Heart right ventricle (tissue), 16 donors: ENCODE data around the gene PTPN5. TPM values are rescaled to one million over a fixed set of nuclear protein-coding genes. Genes with fewer than 3 reads are reported as not detected.

Experiments
- ATAC-seq, 8 donors: fragments of 200-7000 bp; cut with Tn5 transposase; one replicate each; pipeline ENCODE4 v1.9.1; 2020; ENCODE audit warnings: mild to moderate bottlenecking in 8 of 8, moderate library complexity in 8 of 8, moderate number of reproducible peaks in 1 of 8
- DNase-seq, 2 donors: peaks; one replicate each; pipeline ENCODE4 v3.0.0-alpha.2; 2020
- H3K27ac ChIP-seq, 10 donors: fragments of 200-600 bp; sonication (generic) in 2 of 10; one replicate each; pipeline versions ENCODE4 v1.5.0 to v1.8.0; 2020 to 2022; ENCODE audit warnings: mild to moderate bottlenecking in 3 of 10
- H3K27me3 ChIP-seq, 7 donors: fragments of 200-600 bp; one replicate each; pipeline ENCODE4 v1.8.0; 2021 to 2022; ENCODE audit warnings: mild to moderate bottlenecking in 2 of 7
- H3K36me3 ChIP-seq, 9 donors: fragments of 200-600 bp; sonication (generic) in 1 of 9; one replicate each; pipeline versions ENCODE4 v1.5.0 to v1.8.0; 2020 to 2022; ENCODE audit warnings: mild to moderate bottlenecking in 2 of 9
- H3K4me1 ChIP-seq, 9 donors: fragments of 200-600 bp; sonication (generic) in 1 of 9; one replicate each; pipeline versions ENCODE4 v1.5.0 to v1.8.0; 2020 to 2022; ENCODE audit warnings: mild to moderate bottlenecking in 4 of 9
- H3K4me3 ChIP-seq, 10 donors: fragments of 200-600 bp; sonication (generic) in 2 of 10; one replicate each; pipeline versions ENCODE4 v1.5.0 to v1.8.0; 2020 to 2022; ENCODE audit warnings: mild to moderate bottlenecking in 7 of 10, moderate library complexity in 2 of 10
- H3K9me3 ChIP-seq, 11 donors: fragments of 200-600 bp in 10 of 11; sonication (generic) in 2 of 11; one replicate each; pipeline versions ENCODE4 v1.5.0 to v1.8.0; 2013 to 2022; ENCODE audit warnings: mild to moderate bottlenecking in 2 of 11, control low read depth in 1 of 11, moderate library complexity in 1 of 11
- CTCF ChIP-seq, 9 donors: fragments of 200-600 bp; sonication (generic) in 2 of 9; IDR thresholded peaks; one replicate each; pipeline versions ENCODE4 v1.5.0 to v1.8.0; 2021 to 2022; ENCODE audit warnings: antibody characterized with exemption in 9 of 9, mild to moderate bottlenecking in 5 of 9, moderate library complexity in 1 of 9
- WGBS, 2 donors: extraction: QIAGEN DNeasy Blood & Tissue Kit; methylation state at CpG; one replicate each; pipeline ENCODE4 v1.1.7; 2013; ENCODE audit warnings: inconsistent platforms in 1 of 2; 5-methylcytosine and 5-hydroxymethylcytosine counted together
- intact Hi-C, 10 donors: fragments of 100-400 bp; cut with DNase I; formaldehyde crosslinking; loops; one replicate each; pipeline versions ENCODE4 v1.11.1 to v1.14.2; 2022
- polyA plus RNA-seq, 2 donors: library from polyadenylated mRNA; stranded (reverse); fragments of 200-250 nt; gene quantifications; one replicate each; pipeline ENCODE4 v1.2.3, GENCODE V29; 2013
- total RNA-seq, 10 donors: library from RNA; stranded (reverse); fragmentation: NEBNext Ultra II Directional in 3 of 10; extraction: Animal tissue kit (Norgen Biotek cat#: 25700) in 3 of 10; gene quantifications; one replicate each; pipeline versions ENCODE4 v1.2.1 to v1.2.4, GENCODE V29; 2021 to 2023
- donor health status: Arrhythmogenic right ventricular cardiomyopathy.
- donor health status: ischemic (EF 13 %, LVEDD 7.1; RV severe dilation, severe dysfunction).
- donor health status: healthy with polysubstance abuse.
- donor health status: DM: no; HTN: yes; CAD: no.
- donor health status: DM: no; HTN: no; CAD: no.
- donor health status: ischemic (EF 25% LVEDD 6.9; RV normal size, moderate dysfunction).
- donor health status: ischemic (EF 25% LVEDD 5.7; RV mildly dilated, moderate dysfunction).
- donor health status: healthy.
- donor health status: DM: yes; HTN: yes; CAD: no.
- donor health status: Ischemic cardiomyopathy.
- donor health status: ischemic (EF 35%, LVEDD 5.7; RV mildly dilated, moderate dysfunction).
- donor health status: nonischemic (EF 11% LVEDD 7.7; RV severe dilation, severe dysfunction).
- donor health status: DM: yes; HTN: yes; CAD: no.
- donor health status: PGD.
- donor health status: ischemic (EF 29% LVEDD 5.4; RV normal size, mild dysfunction).
- donor health status: nonischemic (EF 23%, LVEDD 6.1; RV moderate dilation, normal function).

PTPN5 gene
- total and polyA plus RNA-seq, 12 donors: 1.5 to 8.8 (median 3.6) TPM

- DNase-seq (no peak), ATAC-seq (no peak)
- Histone ChIP-seq H3K4me3 (no peak overlapping the region), H3K9me3 (no peaks in the 10 kb centered on the region), H3K36me3 (peaks cover 0 to 2% (median 0%) of the 10 kb centered on the region in 9 donors), H3K4me1 (no peaks in the 10 kb centered on the region), H3K27ac (no peak overlapping the region), H3K27me3 (no peaks in the 10 kb centered on the region)
- intact Hi-C loops: no loop called here
- WGBS, 2 donors: 89 to 90% methylated on average over 10 of the region's 10 CpGs
- no peak for TF ChIP-seq CTCF (IDR thresholded peaks at IDR 0.05)
Measured at GRCh38 chr11:18743365-18743764, 48.2 kb downstream of the PTPN5 start.

GRCh38 chr11:18741783-18742182 lies 49.8 kb downstream of the PTPN5 start:
- no peak for TF ChIP-seq CTCF (IDR thresholded peaks at IDR 0.05)
- Histone ChIP-seq H3K27me3 (no peaks in the 10 kb centered on the region), H3K4me1 (no peaks in the 10 kb centered on the region), H3K4me3 (no peak overlapping the region), H3K9me3 (no peaks in the 10 kb centered on the region), H3K27ac (no peak overlapping the region), H3K36me3 (peaks cover 0 to 3% (median 0%) of the 10 kb centered on the region in 9 donors)
- ATAC-seq (no peak), DNase-seq (no peak)
- 90 to 93% methylated on average over 3 of the region's 3 CpGs for WGBS, 2 donors
- intact Hi-C loops: no loop called here

GRCh38 chr11:18739685-18740084 lies 51.9 kb downstream of the PTPN5 start:
- no peak overlapping the region for H3K27ac ChIP-seq
- 74 to 77% methylated on average over 4 of the region's 4 CpGs for WGBS, 2 donors
- H3K4me1 ChIP-seq: no peaks in the 10 kb centered on the region
- peaks cover 0 to 9% (median 0%) of the 10 kb centered on the region in 7 donors for H3K27me3 ChIP-seq
- H3K4me3 ChIP-seq: no peak overlapping the region
- ATAC-seq: no peak
- peaks cover 0 to 3% (median 0%) of the 10 kb centered on the region in 9 donors for H3K36me3 ChIP-seq
- H3K9me3 ChIP-seq: no peaks in the 10 kb centered on the region
- intact Hi-C loops: loop anchor here in 5 of 10 donors (10.0 kb wide), 4 partner anchors 195 to 625 kb away; no protein-coding TSS in a partner anchor
- DNase-seq: no peak
- no peak for TF ChIP-seq CTCF (IDR thresholded peaks at IDR 0.05)

- no peaks in the 10 kb centered on the region for H3K9me3 ChIP-seq
- no peak overlapping the region for H3K4me3 ChIP-seq
- ATAC-seq: no peak
- peaks cover 0 to 7% (median 0%) of the 10 kb centered on the region in 9 donors for H3K36me3 ChIP-seq
- DNase-seq: no peak
- WGBS, 2 donors: 85 to 92% methylated on average over 8 of the region's 8 CpGs
- H3K27me3 ChIP-seq: peaks cover 0 to 9% (median 0%) of the 10 kb centered on the region in 7 donors
- no peak overlapping the region for H3K27ac ChIP-seq
- TF ChIP-seq CTCF (IDR thresholded peaks at IDR 0.05): no peak
- intact Hi-C loops: loop anchor here in 5 of 10 donors (10.0 kb wide), 4 partner anchors 193 to 623 kb away; no protein-coding TSS in a partner anchor
- H3K4me1 ChIP-seq: no peaks in the 10 kb centered on the region
Measured at GRCh38 chr11:18737642-18738041, 54.0 kb downstream of the PTPN5 start.
